Superior temporal gyrus (tissue), 1 donor: ENCODE data around the gene MUC22.
A peak's percentile ranks its signal among the peaks of the same experiment; 100 is the strongest.
"Not testable (repeated sequence)": the region's sequence is repeated elsewhere in the genome, so short reads cannot be mapped to it uniquely, and the experiment has no call there.

Experiments
- DNase-seq: peaks from one replicate; pipeline ENCODE4 v3.0.0-alpha.2; 2016; ENCODE audit errors: extremely low spot score

The MUC22 gene

DNA sequence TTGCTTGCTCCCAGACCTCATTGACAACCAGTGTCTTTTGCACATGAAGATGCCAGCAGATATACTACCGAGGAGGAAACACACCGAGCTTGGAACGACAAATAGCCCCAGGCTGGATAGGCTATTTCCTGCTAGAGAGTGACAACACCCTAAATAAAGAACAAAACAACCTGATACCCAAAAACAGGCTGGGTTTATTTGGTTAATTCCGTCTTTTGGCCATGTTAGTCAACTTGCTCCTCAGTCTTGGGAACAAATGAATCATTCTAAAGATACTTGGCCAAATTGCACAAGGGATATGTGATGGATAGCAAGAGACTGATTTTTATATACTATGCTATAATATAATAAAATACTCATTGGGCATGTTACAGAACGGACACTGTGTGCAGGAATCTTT, 11.5 kb upstream of the MUC22 start:
- no peak for DNase-seq

DNA sequence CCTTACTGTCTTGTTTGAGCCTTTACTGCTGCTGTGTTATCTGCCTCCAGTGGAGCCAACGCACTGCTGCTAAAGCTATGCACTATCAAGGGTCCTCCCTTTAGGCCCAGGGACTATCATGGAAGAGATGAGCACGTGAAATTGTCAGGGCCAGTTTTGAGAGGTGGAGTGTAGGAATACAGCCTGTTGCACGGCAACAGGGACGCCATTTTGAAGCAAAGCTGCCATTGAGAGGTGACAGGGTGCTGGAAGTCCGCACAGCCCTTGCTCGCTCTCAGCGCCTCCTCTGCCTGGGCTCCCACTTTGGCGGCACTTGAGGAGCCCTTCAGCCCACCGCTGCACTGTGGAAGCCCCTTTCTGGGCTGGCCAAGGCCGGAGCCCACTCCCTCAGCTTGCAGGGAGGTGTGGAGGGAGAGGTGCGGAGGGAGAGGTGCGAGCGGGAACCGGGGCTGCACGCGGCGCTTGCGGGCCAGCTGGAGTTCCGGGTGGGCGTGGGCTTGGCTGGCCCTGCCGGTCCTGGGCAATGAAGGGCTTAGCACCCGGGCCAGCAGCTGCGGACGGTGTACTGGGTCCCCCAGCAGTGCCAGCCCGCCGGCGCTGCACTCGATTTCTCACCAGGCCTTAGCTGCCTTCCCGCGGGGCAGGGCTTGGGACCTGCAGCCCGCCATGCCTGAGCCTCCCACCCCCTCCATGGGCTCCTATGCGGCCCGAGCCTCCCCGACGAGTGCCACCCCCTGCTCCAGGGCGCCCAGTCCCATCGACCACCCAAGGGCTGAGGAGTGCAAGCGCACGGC, 10.0 kb upstream of the MUC22 start:
- DNase-seq = not testable (repeated sequence)

DNA sequence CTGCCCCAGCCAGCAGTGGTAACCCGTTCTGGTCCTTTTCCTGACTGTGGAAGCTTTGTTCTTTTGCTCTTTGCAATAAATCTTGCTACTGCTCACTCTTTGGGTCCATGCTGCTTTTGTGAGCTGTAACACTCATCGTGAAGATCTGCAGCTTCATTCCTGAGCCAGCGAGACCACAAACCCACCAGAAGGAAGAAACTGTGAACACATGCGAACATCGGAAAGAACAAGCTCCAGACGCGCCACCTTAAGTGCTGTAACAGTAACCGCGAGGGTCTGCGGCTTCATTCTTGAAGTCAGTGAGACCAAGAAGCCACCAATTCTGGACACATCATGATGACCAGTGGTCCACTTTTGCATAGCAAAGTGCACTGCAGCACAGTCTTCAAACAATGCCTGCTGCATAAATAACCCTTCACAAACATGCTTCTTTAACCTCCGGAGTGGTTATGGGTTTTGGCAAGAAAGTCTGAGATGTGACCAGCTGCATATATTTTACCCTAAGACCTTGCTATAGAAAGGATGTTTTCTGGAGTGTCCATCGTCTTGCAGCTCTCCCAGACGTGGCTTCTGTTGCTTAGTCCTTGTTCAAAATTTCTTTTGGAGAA, 8.9 kb upstream of the MUC22 start:
- DNase-seq = no peak

DNA sequence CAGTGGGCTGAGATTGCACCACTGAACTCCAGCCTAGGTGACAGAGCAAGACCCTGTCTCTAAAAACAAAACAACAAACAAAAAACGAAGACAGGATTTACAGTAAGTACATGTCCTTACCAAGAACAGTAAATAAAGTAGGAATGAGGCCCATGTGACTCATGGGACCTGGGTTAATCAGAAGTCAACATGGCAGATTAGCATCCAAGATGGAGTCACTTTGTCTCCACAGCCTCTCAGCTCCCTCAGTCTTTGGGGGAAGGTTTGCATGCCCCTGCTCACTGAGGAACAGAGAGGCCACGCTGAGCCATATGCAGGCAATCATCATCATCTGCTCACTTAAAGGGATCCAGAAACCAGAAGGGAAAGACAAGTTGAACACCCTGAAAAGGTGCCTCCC, 7.8 kb upstream of the MUC22 start:
- no peak for DNase-seq

DNA sequence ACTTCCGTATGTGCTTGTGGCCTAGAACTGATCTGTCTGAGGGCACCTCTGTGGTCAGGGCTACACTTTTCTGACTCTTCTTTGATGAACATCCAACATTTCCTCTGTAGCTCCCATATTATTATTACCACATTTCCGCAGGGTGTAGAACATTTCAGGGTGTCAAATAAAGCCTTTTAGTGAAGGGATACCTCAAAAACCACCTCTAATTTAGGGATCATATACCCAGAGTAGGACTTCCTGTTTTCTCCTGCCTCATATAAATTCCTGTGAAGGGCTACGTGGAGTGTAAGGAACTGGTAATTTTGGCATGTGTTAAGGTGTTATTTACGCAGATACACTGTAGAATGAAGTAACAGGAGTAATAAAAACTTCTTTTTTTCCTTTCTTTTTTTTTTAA, 5.5 kb upstream of the MUC22 start:
- no peak for DNase-seq

DNA sequence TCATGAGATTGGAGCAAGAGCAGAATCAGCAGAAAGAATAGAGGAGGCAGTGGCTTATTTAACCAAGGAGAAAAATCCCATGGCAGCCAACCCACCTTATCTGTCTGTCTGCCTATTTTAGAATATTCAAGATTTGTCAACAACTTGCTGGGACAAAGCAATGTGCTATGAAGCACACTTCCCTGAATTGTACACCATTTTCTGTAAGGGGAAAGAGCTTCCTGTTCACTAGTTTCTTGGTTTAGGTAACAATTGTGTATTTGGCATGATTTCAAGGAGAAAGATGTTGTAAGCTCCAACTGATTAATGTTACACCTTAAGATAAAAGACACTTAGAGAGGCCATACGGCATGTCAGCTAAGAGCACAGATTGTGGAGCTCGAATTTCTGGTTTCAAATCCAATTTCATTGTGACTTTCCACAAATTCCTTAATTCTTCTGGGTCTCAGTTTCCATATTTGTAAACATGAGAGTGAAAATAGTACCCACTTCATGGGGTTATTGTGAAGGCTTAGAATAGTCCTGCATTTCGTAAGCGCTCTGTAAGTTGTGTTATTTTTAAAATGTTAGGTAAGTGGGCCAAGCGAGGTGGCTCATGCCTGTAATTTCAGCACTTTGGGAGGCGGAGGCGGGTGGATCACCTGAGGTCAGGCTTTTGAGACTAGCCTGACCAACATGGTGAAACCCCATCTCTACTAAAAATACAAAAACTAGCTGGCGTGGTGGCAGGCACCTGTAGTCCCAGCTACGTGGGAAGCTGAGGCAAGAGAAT, 4.8 kb upstream of the MUC22 start:
- no peak for DNase-seq

DNA sequence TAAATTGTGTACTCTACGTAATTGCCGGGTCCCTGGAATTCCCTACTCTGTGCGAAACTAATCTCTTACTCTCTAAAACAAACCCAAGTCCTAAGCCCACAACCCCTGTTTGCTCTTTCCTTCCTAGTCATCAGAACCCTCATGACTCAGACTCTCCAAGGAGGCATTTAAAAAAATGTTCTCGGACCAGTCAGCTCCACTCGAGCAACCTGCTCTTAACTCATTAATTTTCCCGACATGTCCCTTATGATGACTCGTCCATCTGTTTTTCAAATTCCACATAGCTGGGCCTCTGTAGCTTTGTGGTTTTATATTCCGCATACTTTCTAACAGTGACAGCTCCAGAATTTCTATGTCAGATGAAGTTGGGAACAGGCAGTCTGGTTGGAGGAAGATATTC, 2.6 kb upstream of the MUC22 start:
- no peak for DNase-seq

DNA sequence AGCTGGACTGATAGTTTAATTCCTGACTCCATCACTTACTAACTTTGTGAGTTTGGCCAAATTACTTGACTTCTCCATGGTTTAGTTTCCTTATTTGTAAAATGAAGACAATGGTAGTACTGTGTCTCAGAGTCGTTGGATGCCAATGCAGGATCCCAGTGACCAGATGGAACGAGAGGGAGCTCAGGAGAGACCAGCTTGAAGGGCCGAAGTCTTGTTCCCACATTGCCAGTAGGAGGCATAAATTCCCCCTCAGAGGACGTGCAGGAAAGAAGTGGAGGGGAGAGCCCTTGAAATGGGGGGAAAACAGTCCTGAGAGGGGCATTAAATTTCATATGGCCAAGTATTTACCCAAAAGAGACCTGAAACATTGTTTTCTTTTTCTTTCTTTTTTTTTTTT, 2.1 kb upstream of the MUC22 start:
- DNase-seq = no peak

DNA sequence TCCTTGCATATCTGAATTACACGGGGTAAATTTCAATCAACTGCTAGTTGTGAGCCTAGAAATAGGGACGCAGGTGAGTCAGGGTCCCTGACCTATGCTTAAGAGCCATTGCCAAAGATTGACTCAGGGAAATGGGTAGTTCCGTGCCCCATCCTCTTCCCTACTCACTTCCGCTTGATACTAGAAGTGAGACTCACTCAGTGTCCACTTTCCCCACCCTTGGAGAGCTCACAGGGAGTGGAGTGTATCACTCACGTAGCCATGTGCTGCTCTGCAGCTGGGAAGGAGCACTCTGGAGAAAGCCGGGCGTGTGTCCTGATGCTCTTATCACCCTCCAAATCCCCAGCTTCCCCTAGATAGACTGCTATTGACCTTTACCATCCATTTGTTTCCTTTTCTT, 543 bp upstream of the MUC22 start:
- no peak for DNase-seq

DNA sequence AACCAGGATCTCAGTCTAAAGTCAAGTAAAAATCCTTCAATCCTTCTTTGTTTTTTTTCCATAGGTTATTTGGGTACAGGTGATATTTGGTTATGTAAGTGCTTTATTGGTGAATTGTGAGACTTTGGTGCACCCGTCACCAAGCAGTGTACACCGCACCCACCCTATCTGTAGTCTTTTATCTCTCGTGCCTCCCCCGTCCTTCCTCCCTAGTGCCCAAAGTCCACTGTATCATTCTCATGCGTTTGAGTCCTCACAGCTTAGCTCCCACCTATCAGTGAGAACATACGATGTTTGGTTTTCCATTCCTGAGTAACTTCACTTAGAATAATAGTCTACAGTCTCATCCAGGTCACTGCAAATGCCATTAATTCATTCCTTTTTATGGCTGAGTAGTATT, 879 bp downstream of the MUC22 start:
- no peak for DNase-seq

DNA sequence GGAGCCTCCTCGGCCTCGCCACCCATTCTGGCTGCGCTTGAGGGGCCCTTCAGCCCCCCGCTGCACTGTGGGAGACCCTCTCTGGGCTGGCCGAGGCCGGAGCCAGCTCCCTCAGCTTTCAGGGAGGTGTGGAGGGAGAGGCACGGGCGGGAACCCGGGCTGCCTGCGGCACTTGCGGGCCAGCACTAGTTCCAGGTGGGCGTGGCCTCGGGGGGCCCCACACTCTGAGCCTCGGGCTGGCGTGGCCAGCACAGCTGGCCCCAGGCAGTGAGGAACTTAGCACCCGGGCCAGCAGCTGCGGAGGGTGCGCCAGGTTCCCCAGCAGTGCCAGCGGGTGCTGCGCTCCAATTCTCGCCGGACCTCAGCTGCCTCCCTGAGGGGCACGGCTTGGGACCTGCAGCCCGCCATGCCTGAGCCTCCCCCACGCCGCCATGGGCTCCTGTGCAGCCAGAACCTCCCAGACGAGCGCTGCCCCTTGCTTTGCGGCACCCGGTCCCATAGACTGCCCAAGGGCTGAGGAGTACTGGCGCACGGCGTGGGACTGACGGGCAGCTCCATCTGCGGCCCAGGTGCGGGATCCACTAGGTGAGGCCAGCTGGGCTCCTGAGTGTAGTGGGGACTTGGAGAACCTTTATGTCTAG, 6.5 kb downstream of the MUC22 start:
- no peak for DNase-seq

DNA sequence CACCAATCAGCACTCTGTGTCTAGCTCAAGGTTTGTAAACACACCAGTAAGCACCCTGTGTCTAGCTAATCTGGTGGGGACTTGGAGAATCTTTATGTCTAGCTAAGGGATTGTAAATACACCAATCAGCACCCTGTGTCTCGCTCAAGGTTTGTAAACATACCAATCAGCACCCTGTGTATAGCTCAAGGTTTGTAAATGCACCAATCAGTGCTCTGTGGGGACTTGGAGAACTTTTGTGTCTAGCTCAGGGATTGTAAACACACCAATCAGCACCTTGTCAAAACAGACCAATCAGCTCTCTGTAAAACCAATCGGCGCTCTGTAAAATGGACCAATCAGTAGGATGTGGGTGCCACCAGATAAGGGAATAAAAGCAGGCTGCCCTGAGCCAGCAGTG, 7.2 kb downstream of the MUC22 start:
- not testable (repeated sequence) for DNase-seq

DNA sequence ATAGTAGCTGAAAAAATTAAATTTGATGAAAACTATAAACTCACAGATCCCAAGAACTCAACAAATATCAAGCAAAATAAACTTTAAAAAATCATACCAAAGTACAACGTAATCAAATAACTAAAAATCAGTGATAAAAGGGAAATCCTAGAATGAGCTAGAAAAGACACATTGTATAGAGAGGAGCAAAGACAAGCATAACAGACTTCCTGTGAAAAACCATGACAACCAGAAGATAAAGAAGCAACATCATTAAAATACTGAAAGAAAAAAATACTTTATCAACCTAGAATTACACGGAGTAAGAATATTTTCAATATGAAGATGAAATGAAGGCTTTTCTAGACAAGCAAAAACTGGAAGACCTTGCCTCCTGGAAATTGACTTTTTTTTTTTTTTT, 9.8 kb downstream of the MUC22 start:
- DNase-seq = no peak

DNA sequence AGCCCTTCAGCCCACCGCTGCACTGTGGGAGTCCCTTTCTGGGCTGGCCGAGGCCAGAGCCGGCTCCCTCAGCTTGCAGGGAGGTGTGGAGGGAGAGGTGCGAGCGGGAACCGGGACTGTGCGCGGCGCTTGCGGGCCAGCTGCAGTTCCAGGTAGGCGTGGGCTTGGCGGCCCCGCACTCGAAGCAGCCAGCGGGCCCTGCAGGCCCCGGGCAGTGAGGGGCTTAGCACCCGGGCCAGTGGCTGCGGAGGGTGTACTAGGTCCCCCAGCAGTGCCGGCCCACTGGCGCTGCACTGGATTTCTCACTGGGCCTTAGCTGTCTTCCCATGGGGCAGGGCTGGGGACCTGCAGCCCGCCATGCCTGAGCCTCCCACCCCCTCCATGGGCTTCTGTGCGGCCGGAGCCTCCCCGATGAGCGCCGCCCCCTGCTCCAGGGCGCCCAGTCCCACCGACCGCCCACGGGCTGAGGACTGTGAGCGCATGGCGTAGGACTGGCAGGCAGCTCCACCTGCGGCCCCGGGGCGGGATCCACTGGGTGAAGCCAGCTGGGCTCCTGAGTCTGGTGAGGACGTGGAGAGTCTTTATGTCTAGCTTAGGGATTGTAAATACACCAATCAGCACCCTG, 10.5 kb downstream of the MUC22 start:
- DNase-seq = not testable (repeated sequence)

DNA sequence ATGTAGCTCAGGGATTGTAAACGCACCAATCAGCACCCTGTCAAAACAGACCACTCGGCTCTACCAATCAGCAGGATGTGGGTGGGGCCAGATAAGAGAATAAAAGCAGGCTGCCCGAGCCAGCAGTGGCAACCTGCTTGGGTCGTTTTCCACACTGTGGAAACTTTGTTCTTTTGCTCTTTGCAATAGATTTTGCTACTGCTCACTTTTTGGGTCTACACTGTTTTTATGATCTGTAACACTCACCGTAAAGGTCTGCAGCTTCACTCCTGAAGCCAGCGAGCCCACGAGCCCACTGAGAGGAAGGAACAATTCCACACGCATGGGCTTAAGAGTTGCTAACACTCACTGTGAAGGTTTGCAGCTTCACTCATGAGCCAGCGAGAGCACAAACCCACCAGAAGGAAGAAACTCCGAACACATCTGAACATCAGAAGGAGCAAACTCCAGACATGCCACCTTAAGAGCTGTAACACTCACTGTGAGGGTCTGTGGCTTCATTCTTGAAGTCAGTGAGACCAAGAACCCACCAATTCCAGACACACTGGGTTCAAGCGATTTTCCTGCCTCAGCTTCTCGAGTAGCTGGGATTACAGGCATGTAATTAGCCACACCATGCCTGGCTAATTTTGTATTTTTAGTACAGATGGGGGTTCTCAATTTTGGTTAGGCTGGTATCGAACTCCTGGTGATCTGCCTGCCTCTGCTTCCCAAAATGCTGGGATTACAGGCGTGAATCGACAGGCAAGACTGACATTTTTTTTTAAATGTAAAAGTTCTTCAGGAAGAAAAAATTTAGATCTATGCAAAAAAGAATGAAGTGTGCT, 11.6 kb downstream of the MUC22 start:
- DNase-seq = not testable (repeated sequence)

DNA sequence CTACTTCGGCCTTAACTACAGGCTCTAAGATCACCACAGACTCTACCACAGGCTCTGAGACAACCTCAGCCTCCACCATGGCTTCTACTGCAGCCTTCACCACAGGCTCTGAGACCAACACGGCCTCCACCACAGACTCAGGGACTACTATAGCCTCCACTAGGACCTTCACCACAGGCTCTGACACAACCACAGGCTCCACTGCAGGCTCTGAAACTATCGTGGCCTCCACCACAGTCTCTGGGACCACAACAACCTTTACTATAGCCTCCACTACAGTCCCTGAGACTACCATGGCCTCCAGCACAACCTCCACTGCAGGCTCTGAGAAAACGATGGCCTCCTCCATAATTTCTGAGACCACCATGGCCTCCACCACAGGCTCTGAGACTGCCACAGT, 15.3 kb downstream of the MUC22 start:
- no peak for DNase-seq

DNA sequence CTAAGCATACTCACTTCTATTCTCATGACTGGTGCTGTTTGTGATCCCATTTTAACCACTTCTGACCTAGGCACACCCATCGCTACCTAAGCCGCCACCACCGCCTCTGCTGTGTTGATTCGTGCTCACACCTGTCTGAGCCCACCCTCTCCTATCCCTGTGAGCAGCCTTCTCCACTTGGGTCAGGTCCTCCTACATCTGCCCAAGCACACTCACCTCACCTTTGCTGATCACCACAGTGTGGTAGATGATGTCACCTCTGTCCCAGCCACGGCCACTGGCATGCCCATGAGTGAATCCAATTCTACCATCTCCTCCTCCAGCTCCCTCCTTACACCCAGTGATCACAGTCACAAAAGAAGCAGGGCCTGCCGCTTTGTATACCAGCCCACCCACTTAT, 20.8 kb downstream of the MUC22 start:
- no peak for DNase-seq

DNA sequence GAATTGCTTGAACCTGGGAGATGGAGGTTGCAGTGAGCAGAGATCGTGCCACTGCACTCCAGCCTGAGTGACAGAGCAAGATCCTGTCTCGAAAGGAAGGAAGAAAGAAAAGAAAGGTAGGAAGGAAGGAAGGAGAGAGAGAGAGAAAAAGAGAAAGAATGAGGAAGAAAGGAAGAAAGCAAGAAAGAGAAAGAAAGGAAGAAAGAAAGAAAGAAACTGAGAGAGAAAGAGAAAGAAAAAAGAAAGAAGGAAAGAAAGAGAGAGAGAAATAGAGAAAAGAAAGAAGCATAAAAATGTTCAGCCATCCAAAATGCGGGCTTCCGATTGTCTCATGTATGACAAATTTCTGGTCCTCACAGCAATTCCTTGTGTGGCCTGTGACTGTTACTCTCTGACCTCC, 22.8 kb downstream of the MUC22 start:
- no peak for DNase-seq

DNA sequence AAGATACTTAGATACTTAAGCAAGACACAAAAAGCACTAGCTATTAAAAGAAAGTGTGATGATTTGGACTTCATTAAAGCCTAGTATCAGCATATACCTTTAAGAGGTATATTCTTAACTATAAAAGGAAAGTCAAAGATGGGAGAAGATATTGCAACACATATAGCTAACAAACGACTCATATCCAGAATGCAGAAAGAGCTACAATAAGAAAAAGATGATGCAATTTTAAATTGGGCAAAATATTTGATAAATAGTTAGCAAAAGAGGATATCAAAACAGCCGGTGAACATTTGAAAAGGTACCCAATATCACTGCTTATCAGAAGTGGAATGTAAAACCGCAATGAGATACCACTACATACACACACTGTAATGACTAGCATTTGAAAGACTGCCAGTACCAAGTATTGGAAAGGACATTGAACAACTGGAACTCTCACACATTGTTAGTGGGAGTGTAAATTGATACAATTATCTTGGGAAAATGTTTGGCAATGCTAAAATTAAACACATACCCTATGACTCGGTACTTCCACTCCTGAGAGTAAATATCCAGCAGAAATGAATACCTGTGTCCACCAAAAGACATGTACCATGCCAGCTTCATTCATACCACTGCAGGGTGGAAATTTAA, 25.7 kb downstream of the MUC22 start:
- DNase-seq = peak; percentile 8

DNA sequence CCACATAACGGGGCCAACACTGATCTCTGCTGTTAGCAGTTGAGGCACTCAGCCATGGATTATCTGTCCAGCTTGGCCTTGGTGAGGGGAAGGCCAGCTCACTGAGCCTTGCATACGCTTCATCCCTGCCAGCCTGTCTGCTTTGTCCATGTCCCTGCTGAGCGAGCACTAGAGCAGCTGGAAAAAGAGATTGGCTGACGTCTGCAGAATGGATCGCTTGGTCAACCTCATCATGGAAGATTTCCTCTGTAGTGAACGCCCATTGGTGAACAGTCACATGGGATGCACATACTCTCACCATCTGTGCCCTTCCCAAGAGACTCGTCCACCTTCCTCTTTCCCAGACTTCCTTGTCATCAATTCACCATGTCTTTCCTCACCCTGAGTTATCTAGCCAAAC, 26.9 kb downstream of the MUC22 start:
- DNase-seq = no peak

DNA sequence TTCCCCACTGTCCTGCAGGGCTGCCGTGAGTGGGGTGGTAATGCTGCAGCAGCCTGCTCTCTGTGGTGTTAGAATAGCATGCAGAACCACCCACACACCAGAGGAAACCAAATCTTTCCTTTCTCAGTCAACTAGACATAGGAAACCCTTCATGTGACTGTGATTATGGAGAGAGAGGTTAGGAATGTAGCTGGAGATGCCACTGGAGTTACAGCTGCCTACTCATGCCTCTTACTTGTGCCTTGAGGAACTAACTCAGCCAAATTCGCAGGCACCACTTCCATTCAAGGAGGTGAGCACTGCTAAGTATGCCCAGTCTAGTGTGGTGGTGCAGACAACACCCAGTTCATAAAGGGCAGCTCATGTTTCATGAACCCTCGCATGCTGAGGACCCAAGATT, 27.4 kb downstream of the MUC22 start:
- DNase-seq = peak; percentile 58
